WTC11 (cell line): Measurements from ENCODE around the gene SREK1IP1.

ENCODE experiments used
- ESRRA ChIP-seq: sonication (generic); formaldehyde crosslinking; IDR thresholded peaks from 2 replicates; pipeline ENCODE4 v1.8.1; 2022; ENCODE audit warnings: mild to moderate bottlenecking, missing genetic modification reagents, borderline replicate concordance
- SMAD4 ChIP-seq: sonication (generic); formaldehyde crosslinking; IDR thresholded peaks from 2 replicates; pipeline ENCODE4 v1.8.0; 2022; ENCODE audit warnings: mild to moderate bottlenecking, missing genetic modification reagents
- TCF7 ChIP-seq: sonication (generic); formaldehyde crosslinking; IDR thresholded peaks from 2 replicates; pipeline ENCODE4 v1.8.0; 2022; ENCODE audit warnings: mild to moderate bottlenecking, low read depth, missing genetic modification reagents, moderate library complexity
- ZNF671 ChIP-seq: fragments of 250-450 bp; sonication (Bioruptor Pico); IDR thresholded peaks from 2 replicates; pipeline ENCODE4 v1.8.0; 2021; ENCODE audit warnings: mild to moderate bottlenecking
- TF ChIP-seq, protein P1 (sequence below): sonication (generic); formaldehyde crosslinking; IDR thresholded peaks from 2 replicates; pipeline ENCODE4 v1.8.1; 2023; ENCODE audit warnings: mild to moderate bottlenecking, moderate library complexity, missing genetic modification reagents
- TF ChIP-seq, protein P2 (sequence below): sonication (generic); formaldehyde crosslinking; IDR thresholded peaks from 2 replicates; pipeline ENCODE4 v1.8.1; 2022; ENCODE audit warnings: low read depth, missing genetic modification reagents, borderline replicate concordance
- TF ChIP-seq, protein P3 (sequence below): sonication (generic); formaldehyde crosslinking; conservative IDR thresholded peaks from 2 replicates; pipeline ENCODE4 v1.8.1; 2022; ENCODE audit warnings: mild to moderate bottlenecking, missing genetic modification reagents
- TF ChIP-seq, protein P4 (sequence below): sonication (generic); formaldehyde crosslinking; IDR thresholded peaks from 2 replicates; pipeline ENCODE4 v1.8.1; 2023; ENCODE audit warnings: mild to moderate bottlenecking, missing genetic modification reagents
- TF ChIP-seq, protein P5 (sequence below): fragments of 200-600 bp; IDR thresholded peaks from 2 replicates; pipeline ENCODE4 v1.8.0; 2022; ENCODE audit warnings: antibody characterized with exemption
- TF ChIP-seq, protein P6 (sequence below): sonication (generic); formaldehyde crosslinking; IDR thresholded peaks from 2 replicates; pipeline ENCODE4 v1.8.1; 2023; ENCODE audit warnings: mild to moderate bottlenecking, missing genetic modification reagents, moderate library complexity
- TF ChIP-seq, protein P7 (sequence below): sonication (generic); formaldehyde crosslinking; conservative IDR thresholded peaks from 2 replicates; pipeline ENCODE4 v1.8.1; 2023; ENCODE audit warnings: mild to moderate bottlenecking, low read depth, missing genetic modification reagents, moderate library complexity

DNA sequence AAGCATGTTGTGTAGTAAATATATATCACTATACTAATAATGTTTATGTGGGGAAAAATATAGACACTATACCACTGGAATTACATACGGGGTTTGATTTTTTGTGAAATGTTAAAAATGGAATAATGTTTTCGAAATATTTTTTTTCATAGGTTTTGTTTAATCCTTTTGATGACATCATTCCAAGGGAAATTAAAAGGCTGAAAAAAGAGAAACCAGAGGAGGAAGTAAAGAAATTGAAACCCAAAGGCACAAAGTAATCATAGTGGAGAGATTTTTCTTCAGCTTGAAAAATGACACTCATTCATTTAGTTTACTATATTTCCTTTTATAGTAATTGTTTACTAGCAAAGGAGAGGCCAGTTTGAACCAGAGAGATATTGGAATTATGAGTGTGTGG lies 17.9 kb upstream of the SREK1IP1 start:
- no peak for TF ChIP-seq TCF7 (CRISPR knock-in tag)
- TF ChIP-seq, protein P1, sequence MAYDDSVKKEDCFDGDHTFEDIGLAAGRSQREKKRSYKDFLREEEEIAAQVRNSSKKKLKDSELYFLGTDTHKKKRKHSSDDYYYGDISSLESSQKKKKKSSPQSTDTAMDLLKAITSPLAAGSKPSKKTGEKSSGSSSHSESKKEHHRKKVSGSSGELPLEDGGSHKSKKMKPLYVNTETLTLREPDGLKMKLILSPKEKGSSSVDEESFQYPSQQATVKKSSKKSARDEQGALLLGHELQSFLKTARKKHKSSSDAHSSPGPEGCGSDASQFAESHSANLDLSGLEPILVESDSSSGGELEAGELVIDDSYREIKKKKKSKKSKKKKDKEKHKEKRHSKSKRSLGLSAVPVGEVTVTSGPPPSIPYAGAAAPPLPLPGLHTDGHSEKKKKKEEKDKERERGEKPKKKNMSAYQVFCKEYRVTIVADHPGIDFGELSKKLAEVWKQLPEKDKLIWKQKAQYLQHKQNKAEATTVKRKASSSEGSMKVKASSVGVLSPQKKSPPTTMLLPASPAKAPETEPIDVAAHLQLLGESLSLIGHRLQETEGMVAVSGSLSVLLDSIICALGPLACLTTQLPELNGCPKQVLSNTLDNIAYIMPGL (CRISPR knock-in tag), result no peak
- TF ChIP-seq, protein P2, sequence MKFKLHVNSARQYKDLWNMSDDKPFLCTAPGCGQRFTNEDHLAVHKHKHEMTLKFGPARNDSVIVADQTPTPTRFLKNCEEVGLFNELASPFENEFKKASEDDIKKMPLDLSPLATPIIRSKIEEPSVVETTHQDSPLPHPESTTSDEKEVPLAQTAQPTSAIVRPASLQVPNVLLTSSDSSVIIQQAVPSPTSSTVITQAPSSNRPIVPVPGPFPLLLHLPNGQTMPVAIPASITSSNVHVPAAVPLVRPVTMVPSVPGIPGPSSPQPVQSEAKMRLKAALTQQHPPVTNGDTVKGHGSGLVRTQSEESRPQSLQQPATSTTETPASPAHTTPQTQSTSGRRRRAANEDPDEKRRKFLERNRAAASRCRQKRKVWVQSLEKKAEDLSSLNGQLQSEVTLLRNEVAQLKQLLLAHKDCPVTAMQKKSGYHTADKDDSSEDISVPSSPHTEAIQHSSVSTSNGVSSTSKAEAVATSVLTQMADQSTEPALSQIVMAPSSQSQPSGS (CRISPR knock-in tag), result no peak
- no peak for TF ChIP-seq SMAD4
- no peak for TF ChIP-seq ESRRA (CRISPR knock-in tag)
- TF ChIP-seq, protein P3, sequence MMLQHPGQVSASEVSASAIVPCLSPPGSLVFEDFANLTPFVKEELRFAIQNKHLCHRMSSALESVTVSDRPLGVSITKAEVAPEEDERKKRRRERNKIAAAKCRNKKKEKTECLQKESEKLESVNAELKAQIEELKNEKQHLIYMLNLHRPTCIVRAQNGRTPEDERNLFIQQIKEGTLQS (CRISPR knock-in tag), result no peak
- TF ChIP-seq, protein P4, sequence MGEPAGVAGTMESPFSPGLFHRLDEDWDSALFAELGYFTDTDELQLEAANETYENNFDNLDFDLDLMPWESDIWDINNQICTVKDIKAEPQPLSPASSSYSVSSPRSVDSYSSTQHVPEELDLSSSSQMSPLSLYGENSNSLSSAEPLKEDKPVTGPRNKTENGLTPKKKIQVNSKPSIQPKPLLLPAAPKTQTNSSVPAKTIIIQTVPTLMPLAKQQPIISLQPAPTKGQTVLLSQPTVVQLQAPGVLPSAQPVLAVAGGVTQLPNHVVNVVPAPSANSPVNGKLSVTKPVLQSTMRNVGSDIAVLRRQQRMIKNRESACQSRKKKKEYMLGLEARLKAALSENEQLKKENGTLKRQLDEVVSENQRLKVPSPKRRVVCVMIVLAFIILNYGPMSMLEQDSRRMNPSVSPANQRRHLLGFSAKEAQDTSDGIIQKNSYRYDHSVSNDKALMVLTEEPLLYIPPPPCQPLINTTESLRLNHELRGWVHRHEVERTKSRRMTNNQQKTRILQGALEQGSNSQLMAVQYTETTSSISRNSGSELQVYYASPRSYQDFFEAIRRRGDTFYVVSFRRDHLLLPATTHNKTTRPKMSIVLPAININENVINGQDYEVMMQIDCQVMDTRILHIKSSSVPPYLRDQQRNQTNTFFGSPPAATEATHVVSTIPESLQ (CRISPR knock-in tag), result no peak
- TF ChIP-seq ZNF671 (CRISPR knock-in tag), result no peak
- TF ChIP-seq, protein P5, sequence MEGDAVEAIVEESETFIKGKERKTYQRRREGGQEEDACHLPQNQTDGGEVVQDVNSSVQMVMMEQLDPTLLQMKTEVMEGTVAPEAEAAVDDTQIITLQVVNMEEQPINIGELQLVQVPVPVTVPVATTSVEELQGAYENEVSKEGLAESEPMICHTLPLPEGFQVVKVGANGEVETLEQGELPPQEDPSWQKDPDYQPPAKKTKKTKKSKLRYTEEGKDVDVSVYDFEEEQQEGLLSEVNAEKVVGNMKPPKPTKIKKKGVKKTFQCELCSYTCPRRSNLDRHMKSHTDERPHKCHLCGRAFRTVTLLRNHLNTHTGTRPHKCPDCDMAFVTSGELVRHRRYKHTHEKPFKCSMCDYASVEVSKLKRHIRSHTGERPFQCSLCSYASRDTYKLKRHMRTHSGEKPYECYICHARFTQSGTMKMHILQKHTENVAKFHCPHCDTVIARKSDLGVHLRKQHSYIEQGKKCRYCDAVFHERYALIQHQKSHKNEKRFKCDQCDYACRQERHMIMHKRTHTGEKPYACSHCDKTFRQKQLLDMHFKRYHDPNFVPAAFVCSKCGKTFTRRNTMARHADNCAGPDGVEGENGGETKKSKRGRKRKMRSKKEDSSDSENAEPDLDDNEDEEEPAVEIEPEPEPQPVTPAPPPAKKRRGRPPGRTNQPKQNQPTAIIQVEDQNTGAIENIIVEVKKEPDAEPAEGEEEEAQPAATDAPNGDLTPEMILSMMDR, result no peak
- TF ChIP-seq, protein P6, sequence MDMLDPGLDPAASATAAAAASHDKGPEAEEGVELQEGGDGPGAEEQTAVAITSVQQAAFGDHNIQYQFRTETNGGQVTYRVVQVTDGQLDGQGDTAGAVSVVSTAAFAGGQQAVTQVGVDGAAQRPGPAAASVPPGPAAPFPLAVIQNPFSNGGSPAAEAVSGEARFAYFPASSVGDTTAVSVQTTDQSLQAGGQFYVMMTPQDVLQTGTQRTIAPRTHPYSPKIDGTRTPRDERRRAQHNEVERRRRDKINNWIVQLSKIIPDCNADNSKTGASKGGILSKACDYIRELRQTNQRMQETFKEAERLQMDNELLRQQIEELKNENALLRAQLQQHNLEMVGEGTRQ (CRISPR knock-in tag), result no peak
- TF ChIP-seq, protein P7, sequence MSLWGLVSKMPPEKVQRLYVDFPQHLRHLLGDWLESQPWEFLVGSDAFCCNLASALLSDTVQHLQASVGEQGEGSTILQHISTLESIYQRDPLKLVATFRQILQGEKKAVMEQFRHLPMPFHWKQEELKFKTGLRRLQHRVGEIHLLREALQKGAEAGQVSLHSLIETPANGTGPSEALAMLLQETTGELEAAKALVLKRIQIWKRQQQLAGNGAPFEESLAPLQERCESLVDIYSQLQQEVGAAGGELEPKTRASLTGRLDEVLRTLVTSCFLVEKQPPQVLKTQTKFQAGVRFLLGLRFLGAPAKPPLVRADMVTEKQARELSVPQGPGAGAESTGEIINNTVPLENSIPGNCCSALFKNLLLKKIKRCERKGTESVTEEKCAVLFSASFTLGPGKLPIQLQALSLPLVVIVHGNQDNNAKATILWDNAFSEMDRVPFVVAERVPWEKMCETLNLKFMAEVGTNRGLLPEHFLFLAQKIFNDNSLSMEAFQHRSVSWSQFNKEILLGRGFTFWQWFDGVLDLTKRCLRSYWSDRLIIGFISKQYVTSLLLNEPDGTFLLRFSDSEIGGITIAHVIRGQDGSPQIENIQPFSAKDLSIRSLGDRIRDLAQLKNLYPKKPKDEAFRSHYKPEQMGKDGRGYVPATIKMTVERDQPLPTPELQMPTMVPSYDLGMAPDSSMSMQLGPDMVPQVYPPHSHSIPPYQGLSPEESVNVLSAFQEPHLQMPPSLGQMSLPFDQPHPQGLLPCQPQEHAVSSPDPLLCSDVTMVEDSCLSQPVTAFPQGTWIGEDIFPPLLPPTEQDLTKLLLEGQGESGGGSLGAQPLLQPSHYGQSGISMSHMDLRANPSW (CRISPR knock-in tag), result no peak
